Esophagus squamous epithelium (tissue), 4 donors: ENCODE data around the gene PFKL.

ENCODE experiments used
- CTCF ChIP-seq, 6 experiments: fragments of 450-650 bp in 4 of 6; fragments of 200-600 bp in 2 of 6; sonication (generic) in 2 of 6; IDR thresholded peaks; one replicate each; pipeline ENCODE4 v1.5.1; 2016 to 2019; ENCODE audit warnings: antibody characterized with exemption in 6 of 6, mild to moderate bottlenecking in 4 of 6, moderate library complexity in 4 of 6
- POLR2A ChIP-seq, 4 donors: fragments of 450-650 bp; IDR thresholded peaks; one replicate each; pipeline ENCODE4 v1.6.1; 2017; ENCODE audit warnings: antibody characterized with exemption in 4 of 4, mild to moderate bottlenecking in 4 of 4, moderate library complexity in 3 of 4

GRCh38 chr21:44261675-44262295, 38.1 kb upstream of the PFKL start, which contains the start of gene DNMT3L:
- TF ChIP-seq POLR2A (IDR thresholded peaks at IDR 0.05): no peak
- no peak for TF ChIP-seq CTCF (IDR thresholded peaks at IDR 0.05)
